HepG2 (cell line): Measurements from ENCODE around the gene CENPP. TPM values are rescaled to one million over a fixed set of nuclear protein-coding genes. Genes with fewer than 3 reads are reported as not detected.
A peak's percentile ranks its signal among the peaks of the same experiment; 100 is the strongest.

Experiments used
- ATF4 ChIP-seq, 2 experiments: fragments of 450-650 bp in 1 of 2; sonication (generic) in 1 of 2; formaldehyde crosslinking; IDR thresholded peaks; 2 replicates each; pipeline versions ENCODE4 v1.5.0 to v1.8.0; 2020 to 2022; ENCODE audit warnings: mild to moderate bottlenecking in 1 of 2, missing genetic modification reagents in 1 of 2
- BRF2 ChIP-seq: sonication (generic); formaldehyde crosslinking; IDR thresholded peaks from 2 replicates; pipeline ENCODE4 v1.8.1; 2022; ENCODE audit warnings: mild to moderate bottlenecking, missing genetic modification reagents
- CEBPB ChIP-seq: IDR thresholded peaks from 2 replicates; pipeline ENCODE4 v1.6.1; 2011; ENCODE audit warnings: low read depth, low read length, improper control_type of control experiment, borderline replicate concordance
- FUBP1 ChIP-seq: sonication (generic); formaldehyde crosslinking; IDR thresholded peaks from 2 replicates; pipeline ENCODE4 v1.5.1; 2020; ENCODE audit warnings: missing genetic modification reagents, mild to moderate bottlenecking, borderline replicate concordance
- GZF1 ChIP-seq: sonication (generic); formaldehyde crosslinking; IDR thresholded peaks from 2 replicates; pipeline ENCODE4 v1.5.1; 2020; ENCODE audit warnings: mild to moderate bottlenecking, missing genetic modification reagents
- HMG20B ChIP-seq: conservative IDR thresholded peaks from 2 replicates; pipeline ENCODE4 v1.6.1; 2016; ENCODE audit warnings: missing genetic modification reagents, missing compliant biosample characterization
- HNRNPK ChIP-seq: fragments of 200-400 bp; formaldehyde crosslinking; IDR thresholded peaks from 2 replicates; pipeline ENCODE4 v1.6.1; 2018; ENCODE audit warnings: low read length, low read depth, moderate library complexity, mild to moderate bottlenecking; ENCODE audit not compliant: poor library complexity, severe bottlenecking
- LCORL ChIP-seq, 2 experiments: fragments of 450-650 bp in 1 of 2; sonication (generic) in 1 of 2; formaldehyde crosslinking in 1 of 2; IDR thresholded peaks; 2 replicates each; pipeline versions ENCODE4 v1.5.0 to v1.6.1; 2017 to 2020; ENCODE audit warnings: antibody characterized with exemption in 1 of 2, missing genetic modification reagents in 1 of 2
- NFATC3 ChIP-seq: sonication (generic); formaldehyde crosslinking; IDR thresholded peaks from 2 replicates; pipeline ENCODE4 v1.5.1; 2020; ENCODE audit warnings: mild to moderate bottlenecking, missing genetic modification reagents
- NR1H2 ChIP-seq: sonication (generic); formaldehyde crosslinking; IDR thresholded peaks from 2 replicates; pipeline ENCODE4 v1.8.1; 2022; ENCODE audit warnings: low read depth, missing genetic modification reagents, borderline replicate concordance
- NRL ChIP-seq: sonication (generic); formaldehyde crosslinking; IDR thresholded peaks from 2 replicates; pipeline ENCODE4 v1.5.0; 2020; ENCODE audit warnings: missing genetic modification reagents, mild to moderate bottlenecking, moderate library complexity, borderline replicate concordance
- RBM39 ChIP-seq: fragments of 200-400 bp; formaldehyde crosslinking; IDR thresholded peaks from one replicate; pipeline ENCODE4 v1.6.1; 2018; ENCODE audit warnings: antibody characterized with exemption, mild to moderate bottlenecking, low read depth, low read length; ENCODE audit not compliant: poor library complexity, severe bottlenecking
- RFX5 ChIP-seq: IDR thresholded peaks from 2 replicates; pipeline ENCODE4 v1.6.1; 2011; ENCODE audit warnings: low read depth, low read length, improper control_type of control experiment
- ZBTB34 ChIP-seq: sonication (generic); formaldehyde crosslinking; IDR thresholded peaks from 2 replicates; pipeline ENCODE4 v1.8.0; 2022; ENCODE audit warnings: mild to moderate bottlenecking, missing genetic modification reagents
- ZMYM4 ChIP-seq: sonication (generic); formaldehyde crosslinking; IDR thresholded peaks from 2 replicates; pipeline ENCODE4 v1.8.1; 2023; ENCODE audit warnings: mild to moderate bottlenecking, missing genetic modification reagents
- ZNF281 ChIP-seq: sonication (generic); formaldehyde crosslinking; IDR thresholded peaks from 2 replicates; pipeline ENCODE4 v1.4.0; 2020; ENCODE audit warnings: missing genetic modification reagents, borderline replicate concordance
- ZNF282 ChIP-seq: fragments of 450-650 bp; IDR thresholded peaks from 2 replicates; pipeline ENCODE4 v1.6.1; 2018; ENCODE audit not compliant: partially characterized antibody
- ZNF451 ChIP-seq: sonication (generic); formaldehyde crosslinking; IDR thresholded peaks from 2 replicates; pipeline ENCODE4 v1.5.0; 2020; ENCODE audit warnings: mild to moderate bottlenecking, missing genetic modification reagents
- ZNF549 ChIP-seq: sonication (generic); formaldehyde crosslinking; IDR thresholded peaks from 2 replicates; pipeline ENCODE4 v1.5.0; 2020; ENCODE audit warnings: missing genetic modification reagents
- ZNF619 ChIP-seq: sonication (generic); formaldehyde crosslinking; IDR thresholded peaks from 2 replicates; pipeline ENCODE4 v1.4.0; 2020; ENCODE audit warnings: mild to moderate bottlenecking, missing genetic modification reagents
- polyA plus RNA-seq, 8 experiments: library from polyadenylated mRNA; depleted of rRNA in 3 of 8; stranded (reverse) in 7 of 8; unstranded in 1 of 8; fragments of >200 nt; fragmentation: Illumina TruSeq in 4 of 8; extraction: Trizol in 4 of 8; gene quantifications; 2 replicates each; pipeline versions ENCODE4 v1.2.1 to v1.2.3, GENCODE V29; 2011 to 2016; ENCODE audit warnings: low read depth in 4 of 8, missing spikeins in 1 of 8, mixed read lengths in 1 of 8; ENCODE audit not compliant: insufficient read depth in 1 of 8
- total RNA-seq, 5 experiments: library from RNA; depleted of rRNA; stranded (reverse); fragments of >200 nt; fragmentation: Illumina TruSeq; extraction: Trizol; gene quantifications; 2 replicates each; pipeline ENCODE4 v1.2.3, GENCODE V29; 2016; ENCODE audit warnings: low read depth in 1 of 5

Gene CENPP
- total and polyA plus RNA-seq, 2 of the 13 experiments (the other 11 are each of a cell fraction or from before 2014, with no cell fraction given): 2.0 to 11.4 TPM

GRCh38 chr9:92325269-92325990, at the start of gene CENPP, which contains the start of gene NOL8 (continued):
- TF ChIP-seq ZNF549 (CRISPR knock-in tag) (no peak), LCORL (IDR thresholded peaks at IDR 0.05) (no peak), LCORL (CRISPR knock-in tag; IDR thresholded peaks at IDR 0.05) (peak; percentile 77), NRL (CRISPR knock-in tag) (peak; percentile 82), ZBTB34 (CRISPR knock-in tag) (peak; percentile 36; the same call in 1 of the 2 replicates), BRF2 (no peak), ZNF451 (CRISPR knock-in tag) (peak; percentile 55; the same call in 1 of the 2 replicates), ZNF619 (CRISPR knock-in tag) (peak; percentile 77; the same call in 1 of the 2 replicates), ZMYM4 (CRISPR knock-in tag) (peak; percentile 85), ZNF282 (no peak), HMG20B (peak; percentile 44), ZNF281 (CRISPR knock-in tag) (no peak), RFX5 (0 out of 2 replicates have a peak, but pooled peaks have one; percentile 3), ATF4 (CRISPR knock-in tag; IDR thresholded peaks at IDR 0.05) (peak in 1 of 2 experiments; percentile 17; a peak in 2 of 4 replicates), NFATC3 (CRISPR knock-in tag) (no peak), GZF1 (CRISPR knock-in tag) (0 out of 2 replicates have a peak, but pooled peaks have one; percentile 34), RBM39 (peak; percentile 84), CEBPB (no peak), FUBP1 (no peak), HNRNPK (peak; percentile 32), NR1H2 (CRISPR knock-in tag) (0 out of 2 replicates have a peak, but pooled peaks have one; percentile 71)
